Stimulated activated CD4-positive, alpha-beta T cell treated with anti-CD3 and anti-CD28 coated beads, Interleukin-2, amount 100 ng/mL, for 24 hours (primary cell): ENCODE data around the gene INPP4B.
A peak's percentile ranks its signal among the peaks of the same experiment; 100 is the strongest.

Experiments used
- DNase-seq, 2 donors: peaks; one replicate each; pipeline ENCODE4 v3.0.0-alpha.2; 2020

Gene INPP4B

DNA sequence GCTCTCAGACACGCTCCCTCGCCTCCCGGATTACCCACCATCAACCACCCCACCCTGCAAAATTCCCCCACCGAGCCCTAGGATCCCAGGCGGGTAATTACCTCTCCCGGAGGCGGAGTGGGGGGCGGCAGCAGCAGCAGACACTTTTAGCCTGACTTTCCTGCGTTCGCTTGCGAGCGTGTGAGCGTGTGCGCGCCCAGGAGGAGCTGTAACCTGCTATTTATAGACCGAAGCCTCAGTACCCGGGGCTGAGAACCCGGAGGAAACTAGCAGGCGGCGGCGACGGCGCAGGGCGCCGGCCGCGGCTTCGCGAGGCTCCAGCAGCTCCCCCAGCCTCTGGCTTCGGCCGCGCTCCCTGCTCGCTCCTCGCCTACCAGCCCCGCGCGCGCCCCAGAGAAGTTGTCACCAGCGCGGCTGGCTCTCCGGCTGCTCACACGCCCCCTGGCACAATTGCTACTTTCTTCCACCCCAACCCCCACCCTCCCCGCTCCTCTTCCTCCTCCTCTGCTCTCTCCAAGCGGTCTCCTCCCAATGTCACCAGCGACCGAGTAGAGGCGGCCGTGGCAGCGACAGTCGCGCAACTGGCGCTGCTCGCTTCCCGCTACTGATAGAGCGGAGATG, at the start of gene INPP4B:
Gene INPP4B (minus strand): TSS at position 194 of the 621 bp plus-strand sequence.
- DNase-seq, result peak; percentile 58 to 66

DNA sequence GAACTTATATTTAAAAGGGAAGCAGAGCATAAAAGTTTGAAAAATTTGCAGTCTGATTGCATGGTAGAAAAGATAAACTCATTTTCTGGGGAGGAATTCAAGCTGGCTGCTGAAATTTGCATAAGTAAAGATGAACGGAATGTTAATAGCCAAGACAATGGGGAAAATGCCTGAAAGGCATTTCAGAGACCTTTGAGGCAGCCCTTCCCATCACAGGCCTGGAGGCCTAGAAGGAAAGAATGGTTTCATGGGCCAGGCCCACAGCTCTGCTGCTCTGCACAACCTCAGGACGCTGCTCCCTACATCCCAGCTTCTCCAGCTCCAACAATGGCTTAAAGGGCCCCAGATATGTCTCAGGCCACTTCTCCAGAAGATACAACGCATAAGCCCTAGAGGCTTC, 46.9 kb upstream of the INPP4B start:
- DNase-seq, result no peak

DNA sequence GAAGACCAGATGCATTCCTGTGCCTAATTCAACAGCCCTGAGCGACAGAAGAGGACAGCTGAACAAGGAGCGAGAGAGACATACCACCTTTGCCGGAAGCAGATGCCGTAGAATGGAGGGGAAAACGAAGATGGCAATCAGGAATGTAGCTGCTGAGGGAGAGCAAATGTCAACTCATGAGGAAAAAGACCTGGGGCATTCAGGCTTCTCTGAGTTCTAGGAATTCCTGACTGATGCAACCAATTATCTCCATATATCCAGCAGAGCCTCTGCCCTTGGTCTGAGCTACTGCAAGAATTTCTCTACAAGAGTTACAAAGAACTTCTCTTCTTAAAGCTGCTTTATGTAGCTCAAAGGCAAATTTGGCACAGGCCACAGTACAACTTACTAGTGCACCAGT, 40.5 kb upstream of the INPP4B start:
- DNase-seq, result no peak

DNA sequence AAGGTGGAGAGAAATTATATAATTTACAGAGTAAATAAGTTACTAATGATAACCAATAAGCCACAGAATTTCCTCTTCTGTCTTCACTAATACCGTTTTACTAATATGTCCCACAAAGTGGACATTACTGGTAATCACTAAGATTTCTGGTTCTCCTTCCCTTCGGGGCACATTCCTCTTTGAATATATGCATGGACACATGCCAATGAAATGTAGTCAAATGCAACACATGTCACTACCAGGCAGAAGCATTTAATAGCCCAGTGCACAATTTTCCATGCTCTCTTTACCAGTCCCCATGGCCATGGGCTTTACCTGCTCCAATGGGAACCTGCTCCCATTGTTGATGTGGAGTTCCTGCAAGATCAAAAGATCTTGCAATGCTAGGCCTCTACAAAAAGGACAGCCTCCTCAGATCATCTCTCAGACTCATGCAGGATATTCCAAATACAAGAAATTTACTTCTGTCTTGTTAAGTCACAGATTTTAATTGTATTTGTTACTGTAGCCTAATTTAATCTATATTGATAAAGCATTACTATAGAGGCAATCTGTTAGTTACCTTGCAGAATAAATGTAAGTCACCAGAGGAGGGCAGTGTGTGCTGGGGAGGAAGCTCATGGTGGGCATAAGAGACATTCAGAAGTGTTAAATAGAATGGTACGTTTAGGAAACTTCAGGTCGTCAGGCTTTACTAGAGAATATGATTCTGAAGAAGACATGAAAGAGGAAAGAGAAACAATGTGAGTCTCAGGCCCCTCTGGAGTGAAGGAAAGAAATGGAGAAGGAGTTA, 37.1 kb upstream of the INPP4B start:
- no peak for DNase-seq

- DNase-seq, result no peak
Measured at GRCh38 chr4:142882159-142882558, 36.1 kb upstream of the INPP4B start.

- DNase-seq, result no peak
Measured at GRCh38 chr4:142881331-142881730, 35.2 kb upstream of the INPP4B start.

DNA sequence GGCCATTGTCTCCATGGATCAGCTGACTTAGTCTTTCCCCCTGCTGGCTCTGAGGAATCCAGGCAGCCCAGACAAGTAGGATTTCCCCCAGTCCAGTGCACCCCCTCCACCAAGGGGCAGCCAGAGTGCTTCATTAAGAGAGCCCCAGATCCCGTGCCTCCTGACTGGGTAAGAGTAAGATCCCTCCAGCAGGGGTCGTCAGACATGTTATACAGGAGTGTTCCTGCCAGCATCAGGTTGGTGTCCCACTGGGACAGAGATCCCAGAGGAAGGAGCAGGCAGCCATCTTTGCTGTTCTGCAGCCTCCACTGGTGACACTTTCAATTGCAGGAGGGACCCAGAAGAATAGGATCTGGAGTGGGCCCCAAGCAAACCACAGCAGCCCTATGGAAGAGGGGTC, 29.0 kb upstream of the INPP4B start:
- no peak for DNase-seq

DNA sequence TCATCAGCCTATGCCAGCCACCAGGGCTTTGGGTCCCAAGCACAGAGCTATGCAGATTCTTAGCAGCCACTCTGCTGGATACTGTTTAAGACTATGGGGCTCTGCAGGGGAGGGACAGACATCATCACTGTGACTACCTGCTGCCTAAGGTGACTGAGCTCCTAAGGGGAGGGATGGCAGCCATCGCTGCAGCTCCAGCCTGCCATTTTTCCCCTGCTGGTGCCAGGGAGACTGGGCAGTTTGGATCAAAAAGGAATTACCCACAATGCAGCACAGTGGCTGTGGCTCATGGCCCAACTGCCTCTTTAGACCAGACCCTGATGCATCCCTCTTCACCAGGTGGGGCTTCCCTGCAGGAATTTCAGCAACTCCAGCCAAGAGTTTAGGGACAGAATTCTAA, 28.6 kb upstream of the INPP4B start:
- DNase-seq, result no peak

- no peak for DNase-seq
Measured at GRCh38 chr4:142866685-142867084, 20.6 kb upstream of the INPP4B start.

DNA sequence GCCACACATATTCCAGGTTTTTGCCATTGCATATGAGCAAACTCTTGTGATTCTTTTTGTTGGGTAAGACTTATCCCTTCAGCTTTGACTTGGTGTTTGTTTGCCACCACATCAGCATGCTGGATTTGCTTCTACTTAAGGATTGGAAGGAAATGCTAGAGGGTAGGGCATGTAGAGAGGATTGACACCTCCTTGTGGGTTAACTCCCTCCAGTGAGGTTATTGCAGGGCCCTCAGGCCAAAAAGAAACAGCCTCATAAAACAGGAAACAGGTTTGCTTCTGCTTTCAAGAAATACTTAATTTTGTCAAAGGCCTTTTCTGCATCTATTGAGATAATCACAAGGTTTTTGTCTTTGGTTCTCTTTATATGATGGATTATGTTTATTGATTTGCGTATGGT, 15.2 kb upstream of the INPP4B start:
- no peak for DNase-seq

DNA sequence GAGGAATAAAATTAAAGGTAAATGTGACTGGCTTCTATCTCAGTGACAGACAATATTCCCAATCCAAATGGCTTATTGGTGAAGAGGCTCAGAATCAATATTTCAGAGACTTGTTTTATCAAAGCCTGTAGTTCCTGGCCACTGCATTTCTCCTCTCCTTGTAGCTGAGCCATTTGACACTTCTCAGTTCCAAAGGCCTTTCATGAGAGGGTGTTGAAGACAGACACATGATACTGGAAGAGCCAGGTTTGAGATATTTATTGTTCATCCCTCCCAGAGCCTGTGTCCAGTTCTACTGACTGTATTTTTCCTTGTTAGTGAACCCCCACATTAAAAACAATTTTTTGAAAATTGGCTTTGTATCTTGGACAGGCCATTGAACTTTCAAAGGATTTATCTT, 12.9 kb upstream of the INPP4B start:
- DNase-seq, result no peak

DNA sequence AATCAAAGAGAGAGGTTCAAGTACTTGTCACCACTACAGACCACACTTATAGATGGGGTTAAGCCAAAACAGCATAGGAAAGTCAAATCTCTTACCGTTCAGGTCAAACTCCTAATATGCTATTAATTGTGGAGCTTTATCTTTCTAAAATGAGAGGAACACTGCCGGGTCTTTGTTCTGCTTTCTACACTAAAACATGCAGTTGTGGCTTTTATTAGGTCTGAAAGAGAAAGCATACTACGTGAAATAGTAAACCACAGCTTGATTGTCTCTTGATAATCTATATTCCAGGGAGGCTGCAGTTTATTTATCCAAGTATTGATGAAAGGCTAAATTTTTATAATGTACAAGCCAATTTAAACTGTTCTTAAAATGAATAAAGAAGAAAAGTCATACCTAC, 12.3 kb upstream of the INPP4B start:
- DNase-seq, result no peak

DNA sequence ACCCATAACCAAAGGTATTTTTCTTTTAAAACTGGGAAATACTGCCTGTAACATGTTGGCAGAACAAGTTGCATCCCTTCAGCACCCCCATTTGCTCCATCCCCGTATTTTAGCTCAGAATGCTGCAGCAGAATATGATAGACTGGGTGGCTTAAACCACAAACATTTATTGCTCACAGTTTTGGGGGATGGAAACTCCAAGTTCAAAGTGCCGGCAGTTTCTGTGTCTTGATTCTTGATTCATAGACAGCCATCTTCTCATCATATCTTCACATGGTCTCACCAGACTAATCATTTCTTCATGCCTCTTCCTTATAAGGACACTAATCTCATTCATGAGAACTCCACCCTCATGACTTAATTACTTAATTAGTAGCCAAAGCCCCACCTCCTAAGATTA, 10.5 kb upstream of the INPP4B start:
- DNase-seq, result no peak

GRCh38 chr4:142850478-142850877, 4.4 kb upstream of the INPP4B start:
- no peak for DNase-seq

DNA sequence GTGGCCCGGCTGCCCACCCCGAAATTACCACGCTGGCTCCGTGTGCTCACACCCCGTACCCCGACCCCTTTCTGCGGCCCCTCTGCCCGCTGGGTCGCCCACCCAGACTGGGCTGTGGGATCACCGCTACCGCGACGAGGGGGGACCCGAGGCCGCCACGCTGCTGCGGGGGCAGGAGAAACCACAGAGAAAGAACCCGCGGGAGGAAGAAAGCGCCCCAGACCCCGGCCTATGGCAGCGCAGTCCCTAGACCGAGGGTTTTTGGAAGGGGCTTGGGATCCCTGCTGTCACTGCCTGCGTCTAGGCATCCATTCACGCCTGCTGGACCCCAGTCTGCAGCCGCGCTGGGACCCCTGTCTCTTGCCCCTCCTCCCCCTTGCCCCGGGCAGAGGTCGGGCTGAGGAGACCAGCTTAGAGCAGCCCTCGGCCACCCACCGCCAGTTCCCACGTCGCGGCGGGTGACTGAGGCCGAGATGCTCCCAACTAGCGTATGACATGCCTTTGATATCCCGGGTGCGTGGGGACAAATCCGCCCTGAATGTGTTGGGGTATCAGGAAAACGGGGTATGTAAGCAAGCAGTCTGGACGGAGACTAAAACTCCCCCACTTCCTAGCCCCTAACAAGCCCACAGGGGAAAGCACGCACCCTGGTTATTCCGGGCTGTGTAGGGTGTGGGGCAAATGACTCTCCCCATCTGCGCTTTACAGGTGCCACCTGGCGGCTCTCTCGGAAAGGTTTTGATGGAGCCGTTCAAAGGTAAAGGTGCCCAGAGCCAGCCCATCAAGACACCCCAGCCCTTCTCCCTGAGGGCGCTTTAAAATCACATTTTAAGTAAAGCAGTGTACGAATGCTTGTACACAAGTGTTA, 862 bp upstream of the INPP4B start:
- peak; percentile 76 to 78 for DNase-seq

DNA sequence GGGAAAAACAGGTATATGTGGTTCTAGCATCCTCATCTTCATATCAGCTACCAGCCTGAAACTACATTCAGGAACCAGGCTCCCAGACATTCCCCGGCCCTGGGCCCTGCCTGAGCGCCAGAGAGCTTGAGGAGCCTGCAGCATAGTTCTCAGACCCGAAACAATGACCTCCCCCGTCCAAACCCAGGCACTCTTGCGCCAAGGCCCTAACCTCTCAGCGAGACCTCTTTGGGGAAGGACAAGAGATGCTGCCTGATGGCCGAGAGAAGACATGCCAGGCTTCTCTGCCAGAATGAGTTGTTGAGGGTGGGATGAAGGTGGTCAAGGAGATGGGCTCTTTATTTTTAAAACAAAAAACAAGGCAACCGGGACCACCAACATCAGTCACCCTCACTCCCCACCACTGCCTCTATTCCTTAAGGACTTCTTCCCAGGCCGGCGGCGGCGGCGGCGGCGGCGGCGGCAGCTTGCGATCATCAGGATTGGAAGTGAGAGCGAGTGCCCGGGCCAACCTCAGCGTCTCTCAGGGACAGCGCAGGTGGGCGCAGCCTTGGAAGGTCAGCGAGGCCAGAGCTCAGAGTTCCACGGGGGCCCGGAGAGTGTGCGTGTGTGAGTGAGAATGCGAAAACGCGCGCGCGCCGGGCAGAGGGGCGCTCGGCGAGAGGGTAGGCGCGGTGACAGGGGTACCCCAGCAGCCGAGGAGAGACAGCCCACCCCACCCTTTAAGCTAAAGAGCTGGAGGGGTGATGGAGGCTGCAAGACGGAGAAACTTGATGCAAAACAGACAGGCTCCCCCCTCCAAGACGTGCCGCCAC, 601 bp downstream of the INPP4B start:
- DNase-seq, result peak in 1 of 2 donors; percentile 26

DNA sequence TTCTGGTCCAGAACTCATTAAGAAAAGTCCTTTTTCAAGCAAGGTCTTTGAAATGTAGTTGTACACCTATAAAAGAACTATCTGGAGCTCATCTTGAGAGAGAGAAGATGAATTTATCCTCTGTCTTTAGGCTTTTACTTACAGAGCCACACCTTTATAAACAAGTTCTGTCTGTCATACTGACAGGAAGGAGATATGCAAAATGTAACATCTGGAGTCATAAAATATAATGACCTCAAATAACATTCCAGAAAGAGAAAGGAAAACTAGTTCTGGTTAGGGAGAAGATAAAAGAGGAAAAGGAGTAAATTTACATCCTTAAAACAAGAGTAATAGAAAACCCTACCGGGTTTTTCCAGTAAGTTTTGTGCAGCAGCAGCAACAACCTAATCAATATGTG, 1.3 kb downstream of the INPP4B start:
- DNase-seq, result no peak

- no peak for DNase-seq
Measured at GRCh38 chr4:142840516-142841123, 5.5 kb downstream of the INPP4B start.

GRCh38 chr4:142838778-142839177, 7.3 kb downstream of the INPP4B start:
- no peak for DNase-seq

DNA sequence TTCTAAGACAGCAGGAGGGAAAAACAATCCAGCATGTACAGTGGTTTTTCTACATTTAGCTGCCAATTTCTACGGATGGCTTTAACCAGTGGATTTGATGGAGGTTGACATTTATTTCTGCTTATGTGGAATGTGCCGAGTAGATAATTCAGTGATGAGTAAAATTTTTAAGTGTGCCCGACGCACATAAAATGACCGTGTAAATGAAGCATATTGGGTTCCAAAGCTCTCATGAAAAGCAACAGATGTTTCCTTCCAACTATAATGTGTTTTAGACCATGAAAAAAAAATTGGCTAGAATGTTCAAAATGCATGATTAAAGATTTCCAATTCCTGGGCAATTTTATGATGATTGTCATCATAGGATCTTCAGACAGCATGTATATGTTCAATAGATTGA, 14.1 kb downstream of the INPP4B start:
- DNase-seq, result no peak

DNA sequence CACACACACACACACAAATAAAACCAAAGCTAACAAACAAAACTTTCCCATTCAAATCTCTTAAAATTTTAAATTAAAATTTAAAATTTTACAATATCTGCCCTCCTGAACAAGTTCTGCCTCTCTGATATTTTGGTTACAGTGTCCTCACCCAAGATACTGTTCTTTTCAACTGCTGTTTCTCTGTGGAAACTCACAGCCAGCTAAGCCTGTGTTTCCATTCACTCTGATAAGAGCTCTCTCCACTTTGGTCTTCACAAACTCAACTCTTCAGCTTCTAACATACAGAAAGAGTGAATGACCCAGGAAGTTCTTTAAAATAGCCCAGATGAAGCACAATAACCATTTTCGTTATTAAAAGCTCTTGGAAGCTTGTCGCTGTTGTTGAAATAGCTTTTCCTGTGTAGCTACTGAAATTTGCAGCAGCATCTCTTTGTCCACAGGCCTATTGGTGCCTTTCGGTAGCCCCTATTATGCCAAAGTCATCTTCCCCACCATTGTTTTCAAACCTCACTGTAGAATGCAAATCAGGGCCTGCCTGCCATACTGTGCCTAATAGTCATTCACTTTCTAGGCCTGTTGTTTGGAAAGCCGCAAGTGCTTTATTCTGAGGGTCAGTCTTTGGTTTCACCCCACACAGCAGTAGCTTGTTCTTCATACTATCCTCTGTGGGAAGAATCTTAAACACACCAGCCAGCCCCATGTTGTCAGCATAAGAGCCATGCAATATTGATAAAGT, 19.4 kb downstream of the INPP4B start:
- DNase-seq, result no peak

DNA sequence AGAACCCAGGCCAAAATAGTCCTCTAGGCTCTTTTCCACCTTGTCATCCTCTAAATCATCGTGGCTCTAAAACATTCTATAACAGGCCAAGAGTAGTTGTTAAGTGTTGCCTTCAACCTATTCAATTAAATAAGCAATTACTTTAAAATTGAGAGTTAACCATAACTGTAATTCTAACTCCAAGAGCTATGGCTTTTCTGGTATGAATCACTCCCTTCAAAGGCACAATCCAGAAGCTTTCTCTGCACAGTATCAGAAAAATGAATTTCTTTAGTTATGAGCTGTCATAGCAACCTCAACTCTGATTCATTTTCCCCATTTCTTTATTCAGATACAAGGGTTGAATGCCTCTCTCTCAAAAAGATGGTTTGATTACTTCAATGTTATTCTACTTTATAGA, 21.7 kb downstream of the INPP4B start:
- DNase-seq, result no peak
